Tibial nerve (tissue), 3 donors: Measurements from ENCODE around the gene TNFRSF25.

ENCODE experiments used
- CTCF ChIP-seq, 5 experiments: fragments of 200-600 bp in 3 of 5; fragments of 450-650 bp in 2 of 5; sonication (generic) in 3 of 5; IDR thresholded peaks; one replicate each; pipeline ENCODE4 v1.5.1; 2016 to 2019; ENCODE audit warnings: antibody characterized with exemption in 5 of 5, mild to moderate bottlenecking in 3 of 5, moderate library complexity in 2 of 5
- POLR2A ChIP-seq, 2 donors: fragments of 450-650 bp; IDR thresholded peaks; one replicate each; pipeline ENCODE4 v1.6.1; 2017; ENCODE audit warnings: antibody characterized with exemption in 2 of 2, mild to moderate bottlenecking in 2 of 2, moderate library complexity in 2 of 2

- no peak for TF ChIP-seq CTCF (IDR thresholded peaks at IDR 0.05)
- no peak for TF ChIP-seq POLR2A (IDR thresholded peaks at IDR 0.05)
Observed at GRCh38 chr1:6416906-6417305, 49.1 kb downstream of the TNFRSF25 start.
